Measurements from ENCODE around the gene HCN4.

DNA sequence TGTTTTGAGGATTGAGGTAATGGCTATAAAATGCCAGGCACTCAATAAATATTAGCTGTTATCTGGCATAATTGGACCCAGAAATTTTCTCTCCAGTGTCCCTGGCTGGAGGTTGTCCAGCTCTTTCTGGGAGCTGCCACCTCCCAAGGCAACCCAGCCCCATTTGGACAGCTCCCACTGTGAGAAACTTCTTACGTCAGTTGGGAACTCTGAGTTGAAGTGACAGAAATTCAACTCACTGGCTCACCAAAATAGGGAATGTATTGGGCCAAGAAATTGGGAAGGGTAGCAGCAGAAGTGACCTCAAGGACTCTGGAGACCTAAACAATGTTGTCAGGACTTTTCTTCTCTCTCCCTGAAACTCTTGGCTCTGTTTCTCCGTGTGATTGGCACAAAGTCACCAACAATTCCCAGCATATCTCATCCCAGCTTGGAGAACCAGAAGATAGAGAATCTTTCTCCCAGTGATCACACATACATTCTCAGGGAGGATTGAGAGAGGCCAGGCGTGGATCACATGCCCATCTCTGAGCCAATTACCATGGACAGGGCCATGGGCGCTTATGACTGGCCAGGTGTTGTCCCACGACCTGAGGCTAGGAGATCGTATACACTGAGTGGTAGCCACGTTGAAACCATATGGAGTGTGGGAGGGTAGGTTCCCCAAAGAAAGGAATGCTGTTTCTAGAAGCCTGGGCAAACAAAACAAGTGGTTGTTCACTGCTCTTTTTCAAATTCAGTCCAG lies 22.5 kb upstream of the HCN4 start:
- TF ChIP-seq, protein P1, sequence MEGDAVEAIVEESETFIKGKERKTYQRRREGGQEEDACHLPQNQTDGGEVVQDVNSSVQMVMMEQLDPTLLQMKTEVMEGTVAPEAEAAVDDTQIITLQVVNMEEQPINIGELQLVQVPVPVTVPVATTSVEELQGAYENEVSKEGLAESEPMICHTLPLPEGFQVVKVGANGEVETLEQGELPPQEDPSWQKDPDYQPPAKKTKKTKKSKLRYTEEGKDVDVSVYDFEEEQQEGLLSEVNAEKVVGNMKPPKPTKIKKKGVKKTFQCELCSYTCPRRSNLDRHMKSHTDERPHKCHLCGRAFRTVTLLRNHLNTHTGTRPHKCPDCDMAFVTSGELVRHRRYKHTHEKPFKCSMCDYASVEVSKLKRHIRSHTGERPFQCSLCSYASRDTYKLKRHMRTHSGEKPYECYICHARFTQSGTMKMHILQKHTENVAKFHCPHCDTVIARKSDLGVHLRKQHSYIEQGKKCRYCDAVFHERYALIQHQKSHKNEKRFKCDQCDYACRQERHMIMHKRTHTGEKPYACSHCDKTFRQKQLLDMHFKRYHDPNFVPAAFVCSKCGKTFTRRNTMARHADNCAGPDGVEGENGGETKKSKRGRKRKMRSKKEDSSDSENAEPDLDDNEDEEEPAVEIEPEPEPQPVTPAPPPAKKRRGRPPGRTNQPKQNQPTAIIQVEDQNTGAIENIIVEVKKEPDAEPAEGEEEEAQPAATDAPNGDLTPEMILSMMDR (IDR thresholded peaks at IDR 0.05): no peak
- TF ChIP-seq POLR2A (IDR thresholded peaks at IDR 0.05): no peak
